Caki2 (cell line): ENCODE results near the gene DOCK1. TPM values are rescaled to one million over a fixed set of nuclear protein-coding genes. Genes with fewer than 3 reads are reported as not detected.

Experiments used
- DNase-seq: peaks from one replicate; pipeline ENCODE4 v3.0.0-alpha.2; 2015; ENCODE audit warnings: low read depth
- in situ Hi-C: cut with HindIII; loops from 2 replicates; pipeline ENCODE4 v1.10.0; 2016; ENCODE audit warnings: low sequenced_read_pairs, low pct_unique_long_range_greater_than_20kb, mixed read lengths
- total RNA-seq: library from RNA; depleted of rRNA; stranded (reverse); fragments of >200 nt; shearing (Covaris generic); gene quantifications from 2 replicates; pipeline ENCODE4 v1.2.3, GENCODE V29; 2014; ENCODE audit warnings: low replicate concordance

Gene DOCK1
- total RNA-seq, 1 experiment from 2014 or later, result 17.1 TPM

DNA sequence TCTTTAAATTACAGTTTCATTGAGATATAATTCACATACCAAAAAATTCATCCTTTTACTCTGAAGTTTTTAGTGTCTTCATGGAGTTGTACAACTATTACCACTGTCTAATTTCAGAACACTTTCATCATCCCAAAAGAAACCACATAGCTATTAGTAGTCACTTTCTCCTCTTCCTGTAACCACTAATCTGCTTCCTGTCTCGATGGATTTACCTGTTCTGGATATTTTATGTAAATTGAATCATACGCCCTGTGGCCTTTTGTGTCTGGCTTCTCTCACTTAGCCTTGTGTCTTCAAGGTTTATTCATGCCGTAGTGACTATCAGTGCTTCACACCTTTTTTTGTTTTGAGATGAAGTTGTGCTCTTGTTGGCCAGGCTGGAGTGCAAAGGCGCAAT lies 135.5 kb downstream of the DOCK1 start:
- in situ Hi-C loops, result no loop called here
- no peak for DNase-seq

GRCh38 chr10:127041552-127041951 lies 136.3 kb downstream of the DOCK1 start:
- DNase-seq, result no peak
- in situ Hi-C loops, result no loop called here

GRCh38 chr10:127043301-127043700 lies 138.1 kb downstream of the DOCK1 start:
- no peak for DNase-seq
- in situ Hi-C loops, result no loop called here

GRCh38 chr10:127044186-127044585 lies 139.0 kb downstream of the DOCK1 start:
- in situ Hi-C loops, result no loop called here
- DNase-seq, result no peak

- no peak for DNase-seq
- in situ Hi-C loops, result no loop called here
Measured at GRCh38 chr10:127046975-127047877, 142.0 kb downstream of the DOCK1 start.

DNA sequence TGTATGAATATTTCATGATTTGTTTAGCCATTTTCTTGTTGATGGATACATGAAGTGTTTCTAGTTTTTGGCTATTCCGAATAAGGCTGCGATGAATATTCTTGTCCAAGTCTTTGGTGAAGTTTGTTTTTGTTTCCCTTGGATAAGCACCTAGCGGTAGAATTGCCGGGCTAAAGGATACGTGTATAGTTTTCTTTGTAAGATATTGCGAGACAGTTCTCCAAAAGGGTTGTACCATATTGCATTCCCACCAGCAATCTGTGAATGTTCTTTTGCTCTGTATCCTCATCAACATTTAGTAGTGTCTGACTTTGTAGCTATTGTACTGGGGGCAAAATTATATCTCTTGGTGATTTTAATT lies 142.6 kb downstream of the DOCK1 start:
- in situ Hi-C loops, result no loop called here
- DNase-seq, result no peak

DNA sequence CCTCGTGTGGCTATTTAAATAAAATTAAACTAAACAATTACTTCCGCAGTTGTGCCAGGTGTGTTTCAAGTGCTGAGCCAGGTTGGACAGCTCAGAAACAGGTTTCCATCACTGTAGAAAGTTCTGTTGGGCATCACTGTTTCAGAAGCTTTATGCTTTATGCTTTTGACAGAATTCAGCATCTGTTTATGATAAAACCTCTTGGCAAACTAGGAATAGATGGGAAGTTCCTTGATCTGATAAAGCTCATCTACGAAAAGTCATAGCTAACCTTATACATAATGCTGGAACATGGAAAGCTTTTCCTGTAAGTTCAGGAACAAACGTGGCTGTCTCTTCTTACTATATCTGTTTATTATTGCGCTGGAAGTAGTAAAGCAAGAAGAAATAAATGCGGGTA lies 143.4 kb downstream of the DOCK1 start:
- in situ Hi-C loops, result no loop called here
- DNase-seq, result no peak

GRCh38 chr10:127052001-127052400 lies 146.8 kb downstream of the DOCK1 start:
- in situ Hi-C loops, result no loop called here
- no peak for DNase-seq

DNA sequence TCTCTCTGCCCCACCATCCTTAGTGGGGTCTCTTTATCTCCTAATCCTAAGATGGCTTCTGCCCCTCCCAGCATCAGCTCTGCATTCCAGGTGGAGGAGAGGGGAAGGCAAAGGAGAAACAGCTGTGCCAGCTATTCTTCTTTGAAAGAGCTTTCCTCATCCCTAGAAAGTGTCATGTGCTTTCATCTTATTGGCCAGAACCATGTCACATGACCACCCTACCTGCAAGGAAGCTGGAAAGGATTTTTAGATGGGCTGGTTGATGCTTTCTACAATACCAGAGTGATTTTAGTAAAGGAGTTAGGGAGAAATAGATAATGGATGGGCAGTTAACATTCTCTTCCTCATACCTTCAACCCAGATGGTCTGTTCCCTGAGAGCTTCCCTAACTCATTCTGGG lies 150.0 kb downstream of the DOCK1 start:
- in situ Hi-C loops, result no loop called here
- no peak for DNase-seq

DNA sequence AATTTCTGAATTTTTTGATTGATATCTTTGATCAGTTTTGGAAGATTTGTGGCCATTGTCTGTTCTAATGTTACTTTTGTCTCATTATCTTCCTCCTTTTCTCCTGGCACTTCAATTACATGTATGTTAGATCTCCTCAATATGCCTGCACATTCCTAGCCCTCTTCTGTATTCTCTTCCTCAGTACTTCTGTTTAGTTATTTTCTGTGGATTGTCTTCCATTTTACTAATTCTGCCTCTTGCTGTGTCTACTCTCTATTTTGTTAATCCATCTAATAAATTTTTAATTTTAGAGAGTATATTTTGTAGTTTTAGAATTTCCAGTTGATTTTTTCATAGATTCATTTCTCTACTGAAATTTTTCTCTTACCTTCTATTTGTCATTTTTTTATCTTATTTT lies 154.1 kb downstream of the DOCK1 start:
- no peak for DNase-seq
- in situ Hi-C loops, result no loop called here

DNA sequence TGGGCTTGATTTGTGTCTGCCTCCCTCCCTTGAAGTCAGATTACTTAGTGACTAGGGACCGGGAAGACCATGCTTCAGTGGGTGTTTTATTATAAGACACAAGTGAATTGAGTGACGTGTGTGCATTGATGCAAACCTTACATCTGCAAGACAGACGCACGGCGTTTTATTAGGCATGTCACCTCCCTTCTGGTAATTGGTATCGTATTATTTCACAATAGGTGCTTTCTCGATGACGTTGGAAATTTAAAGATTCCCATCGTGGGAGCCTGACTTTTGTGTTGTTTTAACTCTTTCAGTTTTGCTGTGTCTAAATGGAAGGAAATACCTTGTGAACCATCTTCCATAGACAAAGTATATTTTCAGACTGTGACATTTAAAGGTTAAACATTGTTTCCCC lies 158.5 kb downstream of the DOCK1 start:
- in situ Hi-C loops, result no loop called here

DNA sequence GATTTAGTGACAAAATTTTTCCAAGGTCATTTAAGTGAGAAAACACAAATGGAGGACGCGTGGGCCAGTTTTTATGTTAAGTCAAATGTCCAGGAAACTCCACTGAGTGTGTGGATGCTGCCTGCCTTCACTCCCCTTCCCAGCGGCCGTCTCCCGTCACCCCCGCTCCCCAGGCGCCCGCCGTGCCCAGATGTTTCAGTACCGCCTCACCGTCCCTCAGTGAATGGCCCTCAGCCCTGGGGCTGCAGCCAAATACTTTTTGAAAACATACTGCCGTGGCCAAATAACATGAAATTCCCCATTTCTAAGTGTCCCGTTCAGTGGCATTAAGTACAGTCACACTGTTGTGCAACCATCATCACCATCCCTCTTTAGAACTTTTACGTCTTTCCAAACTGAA lies 159.2 kb downstream of the DOCK1 start:
- in situ Hi-C loops, result no loop called here
- no peak for DNase-seq

More for the DNA sequence above, 158.5 kb downstream of the DOCK1 start:
- DNase-seq, result no peak

GRCh38 chr10:127067542-127068194 lies 162.4 kb downstream of the DOCK1 start:
- no peak for DNase-seq
- in situ Hi-C loops, result no loop called here

- DNase-seq, result no peak
- in situ Hi-C loops, result no loop called here
Measured at GRCh38 chr10:127068485-127068884, 163.3 kb downstream of the DOCK1 start.

GRCh38 chr10:127069436-127069835 lies 164.2 kb downstream of the DOCK1 start:
- in situ Hi-C loops, result no loop called here
- DNase-seq, result no peak

DNA sequence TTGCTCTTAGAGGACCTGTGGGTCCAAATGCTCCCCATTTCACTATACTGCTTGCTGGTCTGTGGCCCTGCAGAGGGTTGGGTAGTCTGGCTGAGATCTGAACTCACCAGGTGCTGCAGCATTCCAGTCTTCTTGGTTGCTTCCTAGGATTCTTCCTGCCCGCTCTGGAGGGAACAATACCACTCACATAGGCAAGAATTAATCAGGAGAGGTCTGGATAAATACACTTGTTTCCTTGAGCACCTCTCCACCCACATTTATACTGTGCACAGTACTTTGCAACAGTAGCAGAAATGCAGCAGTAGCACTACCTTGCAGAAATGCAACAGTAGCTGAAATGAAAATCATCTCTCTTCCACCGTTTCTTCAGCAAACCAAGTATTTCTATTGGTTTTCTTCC lies 165.9 kb downstream of the DOCK1 start:
- in situ Hi-C loops, result no loop called here
- DNase-seq, result no peak

GRCh38 chr10:127073666-127074065 lies 168.4 kb downstream of the DOCK1 start:
- DNase-seq, result no peak
- in situ Hi-C loops, result no loop called here

GRCh38 chr10:127079392-127079791 lies 174.2 kb downstream of the DOCK1 start:
- no peak for DNase-seq
- in situ Hi-C loops, result no loop called here

DNA sequence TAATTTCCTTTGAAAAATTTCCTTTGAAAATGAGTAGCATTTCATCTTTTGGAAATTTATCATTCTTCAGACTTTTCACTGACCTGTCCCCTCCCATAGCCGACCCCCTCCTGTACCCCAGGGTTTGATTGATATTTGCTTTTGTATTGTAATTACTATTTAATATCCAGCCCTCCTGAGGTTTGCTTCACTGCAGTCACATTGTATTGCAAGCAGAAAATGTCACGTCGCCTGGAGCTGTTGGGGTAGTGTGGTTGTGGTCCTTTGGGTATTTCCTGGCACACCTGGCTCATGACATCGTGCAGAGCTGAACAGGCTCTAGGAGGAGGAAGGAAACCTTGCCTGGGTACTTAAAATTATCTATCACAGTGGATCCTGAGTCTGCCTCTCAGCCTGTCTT lies 175.1 kb downstream of the DOCK1 start:
- in situ Hi-C loops, result no loop called here
- DNase-seq, result no peak

- in situ Hi-C loops, result no loop called here
- no peak for DNase-seq
Measured at GRCh38 chr10:127081851-127082345, 176.7 kb downstream of the DOCK1 start.
